Measurements from ENCODE around the gene PCSK4.

- TF ChIP-seq EZH2phosphoT487 (IDR thresholded peaks at IDR 0.05; ENCODE audit: borderline replicate concordance, low read depth, low read length) (no peak), CTCF (conservative IDR thresholded peaks at IDR 0.05; ENCODE audit: low read length) (no peak)
Observed at GRCh38 chr19:1503925-1504773, 14.0 kb upstream of the PCSK4 start.

Data from OCI-LY7 (cell line).